ENCODE data around the gene SLC25A47. TPM values are rescaled to one million over a fixed set of nuclear protein-coding genes. Genes with fewer than 3 reads are reported as not detected.
A peak's percentile ranks its signal among the peaks of the same experiment; 100 is the strongest.

SLC25A47 gene
- total and polyA plus RNA-seq, 9 of the 15 experiments (the other 6 are each of a cell fraction or from before 2014, with no cell fraction given): 0.09 to 0.23 (median 0.22) TPM; not detected in 6

DNA sequence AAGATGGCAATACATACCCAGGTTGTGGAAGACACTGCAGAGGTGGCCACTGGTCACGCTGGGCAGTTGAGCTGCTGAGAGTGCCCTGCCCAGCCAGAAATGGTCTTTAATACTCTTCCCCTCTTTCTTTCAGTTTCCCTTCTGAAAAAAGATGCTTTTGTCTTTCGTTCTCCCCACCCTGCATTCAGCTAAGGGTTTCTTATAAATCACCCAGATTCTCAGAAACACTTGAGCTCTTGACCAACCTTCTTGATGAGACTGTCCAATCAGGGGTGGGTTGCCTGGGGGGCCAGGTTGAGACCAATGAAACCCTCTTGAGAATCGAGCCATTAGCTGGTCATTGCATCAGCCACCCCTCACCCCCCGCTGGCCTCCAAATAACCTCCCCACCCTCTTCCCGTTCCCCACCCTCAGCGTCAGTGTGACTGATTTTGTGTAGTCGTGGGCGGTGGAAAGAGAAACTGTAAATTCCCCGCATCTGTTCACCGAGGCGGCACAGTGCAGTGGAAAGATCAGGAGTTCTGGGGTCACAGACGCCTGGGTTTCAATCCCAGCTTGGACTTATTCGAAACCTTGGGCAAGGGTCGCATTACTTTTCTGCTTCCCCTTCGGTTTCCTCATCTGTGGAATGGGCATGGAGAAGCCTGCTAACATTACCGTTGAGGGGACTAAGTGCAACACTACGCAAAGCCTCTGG, 52.3 kb downstream of the SLC25A47 start (continued):
- peak; percentile 64 for TF ChIP-seq KDM5B (IDR thresholded peaks at IDR 0.05; ENCODE audit: insufficient replicate concordance, low read depth, low read length)
- TF ChIP-seq POLR2H (tag; IDR thresholded peaks at IDR 0.05; ENCODE audit: low read depth): peak; percentile 93
- TF ChIP-seq, protein P1, sequence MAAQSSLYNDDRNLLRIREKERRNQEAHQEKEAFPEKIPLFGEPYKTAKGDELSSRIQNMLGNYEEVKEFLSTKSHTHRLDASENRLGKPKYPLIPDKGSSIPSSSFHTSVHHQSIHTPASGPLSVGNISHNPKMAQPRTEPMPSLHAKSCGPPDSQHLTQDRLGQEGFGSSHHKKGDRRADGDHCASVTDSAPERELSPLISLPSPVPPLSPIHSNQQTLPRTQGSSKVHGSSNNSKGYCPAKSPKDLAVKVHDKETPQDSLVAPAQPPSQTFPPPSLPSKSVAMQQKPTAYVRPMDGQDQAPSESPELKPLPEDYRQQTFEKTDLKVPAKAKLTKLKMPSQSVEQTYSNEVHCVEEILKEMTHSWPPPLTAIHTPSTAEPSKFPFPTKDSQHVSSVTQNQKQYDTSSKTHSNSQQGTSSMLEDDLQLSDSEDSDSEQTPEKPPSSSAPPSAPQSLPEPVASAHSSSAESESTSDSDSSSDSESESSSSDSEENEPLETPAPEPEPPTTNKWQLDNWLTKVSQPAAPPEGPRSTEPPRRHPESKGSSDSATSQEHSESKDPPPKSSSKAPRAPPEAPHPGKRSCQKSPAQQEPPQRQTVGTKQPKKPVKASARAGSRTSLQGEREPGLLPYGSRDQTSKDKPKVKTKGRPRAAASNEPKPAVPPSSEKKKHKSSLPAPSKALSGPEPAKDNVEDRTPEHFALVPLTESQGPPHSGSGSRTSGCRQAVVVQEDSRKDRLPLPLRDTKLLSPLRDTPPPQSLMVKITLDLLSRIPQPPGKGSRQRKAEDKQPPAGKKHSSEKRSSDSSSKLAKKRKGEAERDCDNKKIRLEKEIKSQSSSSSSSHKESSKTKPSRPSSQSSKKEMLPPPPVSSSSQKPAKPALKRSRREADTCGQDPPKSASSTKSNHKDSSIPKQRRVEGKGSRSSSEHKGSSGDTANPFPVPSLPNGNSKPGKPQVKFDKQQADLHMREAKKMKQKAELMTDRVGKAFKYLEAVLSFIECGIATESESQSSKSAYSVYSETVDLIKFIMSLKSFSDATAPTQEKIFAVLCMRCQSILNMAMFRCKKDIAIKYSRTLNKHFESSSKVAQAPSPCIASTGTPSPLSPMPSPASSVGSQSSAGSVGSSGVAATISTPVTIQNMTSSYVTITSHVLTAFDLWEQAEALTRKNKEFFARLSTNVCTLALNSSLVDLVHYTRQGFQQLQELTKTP (IDR thresholded peaks at IDR 0.05; ENCODE audit: low read depth in 1 of 2, partially characterized antibody in 2 of 2): peak in 1 of 2 experiments; percentile 27
- TF ChIP-seq, protein P2, sequence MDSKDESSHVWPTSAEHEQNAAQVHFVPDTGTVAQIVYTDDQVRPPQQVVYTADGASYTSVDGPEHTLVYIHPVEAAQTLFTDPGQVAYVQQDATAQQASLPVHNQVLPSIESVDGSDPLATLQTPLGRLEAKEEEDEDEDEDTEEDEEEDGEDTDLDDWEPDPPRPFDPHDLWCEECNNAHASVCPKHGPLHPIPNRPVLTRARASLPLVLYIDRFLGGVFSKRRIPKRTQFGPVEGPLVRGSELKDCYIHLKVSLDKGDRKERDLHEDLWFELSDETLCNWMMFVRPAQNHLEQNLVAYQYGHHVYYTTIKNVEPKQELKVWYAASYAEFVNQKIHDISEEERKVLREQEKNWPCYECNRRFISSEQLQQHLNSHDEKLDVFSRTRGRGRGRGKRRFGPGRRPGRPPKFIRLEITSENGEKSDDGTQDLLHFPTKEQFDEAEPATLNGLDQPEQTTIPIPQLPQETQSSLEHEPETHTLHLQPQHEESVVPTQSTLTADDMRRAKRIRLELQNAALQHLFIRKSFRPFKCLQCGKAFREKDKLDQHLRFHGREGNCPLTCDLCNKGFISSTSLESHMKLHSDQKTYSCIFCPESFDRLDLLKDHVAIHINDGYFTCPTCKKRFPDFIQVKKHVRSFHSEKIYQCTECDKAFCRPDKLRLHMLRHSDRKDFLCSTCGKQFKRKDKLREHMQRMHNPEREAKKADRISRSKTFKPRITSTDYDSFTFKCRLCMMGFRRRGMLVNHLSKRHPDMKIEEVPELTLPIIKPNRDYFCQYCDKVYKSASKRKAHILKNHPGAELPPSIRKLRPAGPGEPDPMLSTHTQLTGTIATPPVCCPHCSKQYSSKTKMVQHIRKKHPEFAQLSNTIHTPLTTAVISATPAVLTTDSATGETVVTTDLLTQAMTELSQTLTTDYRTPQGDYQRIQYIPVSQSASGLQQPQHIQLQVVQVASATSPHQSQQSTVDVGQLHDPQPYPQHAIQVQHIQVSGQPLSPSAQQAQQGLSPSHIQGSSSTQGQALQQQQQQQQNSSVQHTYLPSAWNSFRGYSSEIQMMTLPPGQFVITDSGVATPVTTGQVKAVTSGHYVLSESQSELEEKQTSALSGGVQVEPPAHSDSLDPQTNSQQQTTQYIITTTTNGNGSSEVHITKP (IDR thresholded peaks at IDR 0.05; ENCODE audit: partially characterized antibody): peak; percentile 52
- TF ChIP-seq MEIS2 (IDR thresholded peaks at IDR 0.05; ENCODE audit: partially characterized antibody): peak; percentile 83
- TF ChIP-seq ETV1 (tag; conservative IDR thresholded peaks at IDR 0.05; ENCODE audit: low read depth): 0 out of 2 replicates have a peak, but pooled peaks have one; percentile 15
- TF ChIP-seq TBP (optimal IDR thresholded peaks at IDR 0.05; ENCODE audit: low read depth, low read length): peak; percentile 30
- TF ChIP-seq, protein P3, sequence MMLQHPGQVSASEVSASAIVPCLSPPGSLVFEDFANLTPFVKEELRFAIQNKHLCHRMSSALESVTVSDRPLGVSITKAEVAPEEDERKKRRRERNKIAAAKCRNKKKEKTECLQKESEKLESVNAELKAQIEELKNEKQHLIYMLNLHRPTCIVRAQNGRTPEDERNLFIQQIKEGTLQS (IDR thresholded peaks at IDR 0.05): peak; percentile 97
- TF ChIP-seq, protein P3 (CRISPR knock-in tag; conservative IDR thresholded peaks at IDR 0.05): no peak
- TF ChIP-seq, protein P4, sequence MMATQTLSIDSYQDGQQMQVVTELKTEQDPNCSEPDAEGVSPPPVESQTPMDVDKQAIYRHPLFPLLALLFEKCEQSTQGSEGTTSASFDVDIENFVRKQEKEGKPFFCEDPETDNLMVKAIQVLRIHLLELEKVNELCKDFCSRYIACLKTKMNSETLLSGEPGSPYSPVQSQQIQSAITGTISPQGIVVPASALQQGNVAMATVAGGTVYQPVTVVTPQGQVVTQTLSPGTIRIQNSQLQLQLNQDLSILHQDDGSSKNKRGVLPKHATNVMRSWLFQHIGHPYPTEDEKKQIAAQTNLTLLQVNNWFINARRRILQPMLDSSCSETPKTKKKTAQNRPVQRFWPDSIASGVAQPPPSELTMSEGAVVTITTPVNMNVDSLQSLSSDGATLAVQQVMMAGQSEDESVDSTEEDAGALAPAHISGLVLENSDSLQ (IDR thresholded peaks at IDR 0.05): peak; percentile 75
- TF ChIP-seq RNF2 (IDR thresholded peaks at IDR 0.05): peak; percentile 25; the same call in 1 of the 2 replicates
- TF ChIP-seq POLR2B (IDR thresholded peaks at IDR 0.05; ENCODE audit: low read depth, partially characterized antibody): peak; percentile 83
- no peak for TF ChIP-seq SIN3B (IDR thresholded peaks at IDR 0.05; ENCODE audit: low read depth)
- peak; percentile 73 for TF ChIP-seq CEBPB (tag; IDR thresholded peaks at IDR 0.05)
- TF ChIP-seq MAZ (CRISPR knock-in tag; conservative IDR thresholded peaks at IDR 0.05 in 1 of 2, IDR thresholded peaks at IDR 0.05 in 1 of 2): peak in 1 of 2 experiments; percentile 82; a peak in 2 of 4 replicates
- no peak for TF ChIP-seq KHSRP (IDR thresholded peaks at IDR 0.05)
- TF ChIP-seq ZBTB7A (IDR thresholded peaks at IDR 0.05; ENCODE audit: borderline replicate concordance, control insufficient read depth, low read depth, low read length): peak; percentile 56; the same call in 1 of the 2 replicates
- TF ChIP-seq DPF2 (IDR thresholded peaks at IDR 0.05): 0 out of 2 replicates have a peak, but pooled peaks have one; percentile 6

Measured in K562 (cell line).